ENCODE results near the gene HRH2. TPM values are rescaled to one million over a fixed set of nuclear protein-coding genes. Genes with fewer than 3 reads are reported as not detected.

HRH2 gene
- polyA plus RNA-seq, 1 donor (not counting 4 experiments of a cell fraction or from before 2014, with no cell fraction given): not detected

- H3K9me3 ChIP-seq (ENCODE audit: control insufficient read depth, low read depth, low read length): no peaks in the 10 kb centered on the region
- dilution Hi-C loops (cut with MboI; ENCODE audit: extremely low pct_ligation_motif_present, low sequenced_read_pairs): no loop called here
- DNase-seq (ENCODE audit: low read depth, low spot score): no peak
- H3K79me2 ChIP-seq (ENCODE audit: control insufficient read depth, insufficient read depth, low read length): no peaks in the 10 kb centered on the region
- H3K4me1 ChIP-seq (ENCODE audit: control insufficient read depth, extremely low read depth, insufficient read depth, low read length): no peaks in the 10 kb centered on the region
- no peak overlapping the region for H3K4me2 ChIP-seq (ENCODE audit: control insufficient read depth, extremely low read depth, insufficient read depth, low read depth, low read length)
- TF ChIP-seq CTCF (optimal IDR thresholded peaks at IDR 0.05 in 1 of 3, IDR thresholded peaks at IDR 0.05 in 1 of 3, conservative IDR thresholded peaks at IDR 0.05 in 1 of 3; ENCODE audit: extremely low read depth in 1 of 3, insufficient read depth in 2 of 3, low read length in 3 of 3) (no peak), EZH2 (IDR thresholded peaks at IDR 0.05; ENCODE audit: low read length) (no peak)
- no peak overlapping the region for H3K9ac ChIP-seq (ENCODE audit: control insufficient read depth, extremely low read depth, insufficient read depth, low read length)
- no peaks in the 10 kb centered on the region for H4K20me1 ChIP-seq (ENCODE audit: control insufficient read depth, extremely low read depth, insufficient read depth, low read length)
- H3K27ac ChIP-seq (ENCODE audit: control insufficient read depth, insufficient read depth, low read length): no peak overlapping the region
- H3K9me1 ChIP-seq (ENCODE audit: control insufficient read depth, extremely low read depth, insufficient read depth, low read length): no peaks in the 10 kb centered on the region
- H3K36me3 ChIP-seq (ENCODE audit: control insufficient read depth in 2 of 2, extremely low read depth in 1 of 2, insufficient read depth in 2 of 2, low read length in 2 of 2): no peaks in the 10 kb centered on the region
- no peak for FAIRE-seq
- H3K4me3 ChIP-seq (ENCODE audit: control insufficient read depth in 2 of 3, extremely low read depth in 1 of 3, insufficient read depth in 2 of 3, low read depth in 1 of 3, low read length in 3 of 3): no peak overlapping the region
- H3K27me3 ChIP-seq (ENCODE audit: control insufficient read depth, extremely low read depth, insufficient read depth, low read length): no peaks in the 10 kb centered on the region
- no peak overlapping the region for H2AFZ ChIP-seq (ENCODE audit: control insufficient read depth, low read length)
Observed at GRCh38 chr5:175692996-175693710, 35.3 kb downstream of the HRH2 start.

DNA sequence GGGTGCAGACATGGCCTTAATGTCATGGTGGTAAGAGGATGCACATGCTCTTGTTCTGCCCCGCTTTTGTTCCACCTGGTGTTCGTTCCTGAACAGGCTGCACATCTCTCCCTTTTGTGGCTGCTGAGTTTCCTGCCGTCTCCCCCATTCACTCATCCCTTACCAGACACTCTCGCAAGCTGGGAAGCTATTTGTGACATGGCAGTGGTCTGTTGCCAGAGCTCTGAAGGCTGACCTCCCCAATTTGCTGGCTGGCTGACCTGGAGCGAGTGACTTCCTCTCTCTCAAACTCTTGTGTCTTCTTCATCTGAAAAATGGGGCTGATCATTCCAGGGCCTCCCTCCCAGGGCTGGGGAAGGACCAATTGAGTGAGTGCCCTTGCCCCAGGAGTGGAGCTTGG lies 35.9 kb downstream of the HRH2 start:
- dilution Hi-C loops (cut with MboI; ENCODE audit: extremely low pct_ligation_motif_present, low sequenced_read_pairs): no loop called here

More for the DNA sequence above, 35.9 kb downstream of the HRH2 start:
- TF ChIP-seq CTCF (optimal IDR thresholded peaks at IDR 0.05 in 1 of 3, IDR thresholded peaks at IDR 0.05 in 1 of 3, conservative IDR thresholded peaks at IDR 0.05 in 1 of 3; ENCODE audit: extremely low read depth in 1 of 3, insufficient read depth in 2 of 3, low read length in 3 of 3) (no peak), EZH2 (IDR thresholded peaks at IDR 0.05; ENCODE audit: low read length) (no peak)
- H2AFZ ChIP-seq (ENCODE audit: control insufficient read depth, low read length): no peak overlapping the region
- no peak overlapping the region for H3K4me2 ChIP-seq (ENCODE audit: control insufficient read depth, extremely low read depth, insufficient read depth, low read depth, low read length)
- no peaks in the 10 kb centered on the region for H3K4me1 ChIP-seq (ENCODE audit: control insufficient read depth, extremely low read depth, insufficient read depth, low read length)
- H3K9me3 ChIP-seq (ENCODE audit: control insufficient read depth, low read depth, low read length): no peaks in the 10 kb centered on the region
- no peaks in the 10 kb centered on the region for H4K20me1 ChIP-seq (ENCODE audit: control insufficient read depth, extremely low read depth, insufficient read depth, low read length)
- no peaks in the 10 kb centered on the region for H3K9me1 ChIP-seq (ENCODE audit: control insufficient read depth, extremely low read depth, insufficient read depth, low read length)
- no peak for DNase-seq (ENCODE audit: low read depth, low spot score)
- no peaks in the 10 kb centered on the region for H3K36me3 ChIP-seq (ENCODE audit: control insufficient read depth in 2 of 2, extremely low read depth in 1 of 2, insufficient read depth in 2 of 2, low read length in 2 of 2)
- no peak overlapping the region for H3K9ac ChIP-seq (ENCODE audit: control insufficient read depth, extremely low read depth, insufficient read depth, low read length)
- no peak overlapping the region for H3K27ac ChIP-seq (ENCODE audit: control insufficient read depth, insufficient read depth, low read length)
- no peak overlapping the region for H3K4me3 ChIP-seq (ENCODE audit: control insufficient read depth in 2 of 3, extremely low read depth in 1 of 3, insufficient read depth in 2 of 3, low read depth in 1 of 3, low read length in 3 of 3)
- FAIRE-seq: no peak
- H3K27me3 ChIP-seq (ENCODE audit: control insufficient read depth, extremely low read depth, insufficient read depth, low read length): no peaks in the 10 kb centered on the region
- no peaks in the 10 kb centered on the region for H3K79me2 ChIP-seq (ENCODE audit: control insufficient read depth, insufficient read depth, low read length)
